Mesodermal cell (in vitro differentiated cells): ENCODE data around the gene CELF4.

Source experiments
- H3K27ac ChIP-seq: 2 replicates; pipeline ENCODE4 v1.7.0; 2013; ENCODE audit warnings: mild to moderate bottlenecking, low read depth, low read length, moderate library complexity; ENCODE audit not compliant: severe bottlenecking
- H3K36me3 ChIP-seq: 2 replicates; pipeline ENCODE4 v1.7.1; 2013; ENCODE audit warnings: mild to moderate bottlenecking, low read length, moderate library complexity; ENCODE audit not compliant: control insufficient read depth, insufficient read depth
- H3K4me1 ChIP-seq: one replicate; pipeline ENCODE4 v1.7.1; 2013; ENCODE audit warnings: mild to moderate bottlenecking, low read length; ENCODE audit not compliant: insufficient read depth, control insufficient read depth, poor library complexity, severe bottlenecking
- H3K4me3 ChIP-seq: 2 replicates; pipeline ENCODE4 v1.7.0; 2013; ENCODE audit warnings: low read length, control low read depth, mild to moderate bottlenecking; ENCODE audit not compliant: insufficient read depth, poor library complexity, severe bottlenecking; ENCODE audit errors: extremely low read depth
- H3K9me3 ChIP-seq: 2 replicates; pipeline ENCODE4 v1.7.1; 2013; ENCODE audit warnings: mild to moderate bottlenecking, low read length, moderate library complexity; ENCODE audit not compliant: control insufficient read depth
- WGBS, 2 experiments: methylation state at CpG; one replicate each; pipeline ENCODE4 v1.1.5; 2013; ENCODE audit warnings: missing lambda C conversion rate in 2 of 2; ENCODE audit not compliant: insufficient coverage in 2 of 2; 5-methylcytosine and 5-hydroxymethylcytosine counted together

CELF4 gene

DNA sequence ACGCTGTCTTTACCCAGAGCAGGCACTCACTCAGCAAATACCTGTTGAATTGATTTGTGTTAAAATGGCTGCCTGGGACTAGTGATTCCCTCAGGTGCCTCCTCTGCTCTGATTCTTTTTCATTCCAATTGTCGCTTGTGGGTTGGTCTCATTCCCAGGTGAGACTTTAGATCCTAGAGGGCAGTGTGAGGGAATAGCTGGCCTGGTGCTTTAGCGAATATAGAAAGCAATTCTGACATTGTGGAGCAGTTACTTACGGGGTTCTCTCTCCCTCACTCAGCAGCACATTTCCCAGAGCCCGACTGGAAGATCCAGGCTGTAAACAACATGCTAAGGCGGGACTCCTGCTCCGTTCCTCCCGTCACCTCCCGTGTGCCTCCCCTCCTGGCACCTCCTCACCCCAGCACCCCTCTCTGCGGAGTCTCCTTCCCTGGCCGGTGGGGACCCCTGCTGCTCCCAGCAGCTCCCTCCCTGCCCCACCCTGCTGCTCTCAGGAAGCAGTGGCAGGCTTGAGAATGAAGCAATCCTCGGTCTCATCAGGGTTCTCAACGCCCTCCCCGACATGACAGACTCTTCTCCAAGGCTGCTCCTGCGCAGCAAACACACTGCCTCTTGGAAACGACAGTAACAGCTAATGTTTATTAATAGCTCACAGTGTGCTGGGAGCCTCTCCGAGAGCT lies 26.9 kb downstream of the CELF4 start:
- no peaks in the 10 kb centered on the region for H3K9me3 ChIP-seq
- WGBS, 2 experiments = 36 to 38% methylated on average over 9 to 13 of the region's 17 CpGs
- H3K4me3 ChIP-seq = no peak overlapping the region
- no peak overlapping the region for H3K27ac ChIP-seq
- no peaks in the 10 kb centered on the region for H3K36me3 ChIP-seq
- peaks cover 19% of the 10 kb centered on the region for H3K4me1 ChIP-seq

DNA sequence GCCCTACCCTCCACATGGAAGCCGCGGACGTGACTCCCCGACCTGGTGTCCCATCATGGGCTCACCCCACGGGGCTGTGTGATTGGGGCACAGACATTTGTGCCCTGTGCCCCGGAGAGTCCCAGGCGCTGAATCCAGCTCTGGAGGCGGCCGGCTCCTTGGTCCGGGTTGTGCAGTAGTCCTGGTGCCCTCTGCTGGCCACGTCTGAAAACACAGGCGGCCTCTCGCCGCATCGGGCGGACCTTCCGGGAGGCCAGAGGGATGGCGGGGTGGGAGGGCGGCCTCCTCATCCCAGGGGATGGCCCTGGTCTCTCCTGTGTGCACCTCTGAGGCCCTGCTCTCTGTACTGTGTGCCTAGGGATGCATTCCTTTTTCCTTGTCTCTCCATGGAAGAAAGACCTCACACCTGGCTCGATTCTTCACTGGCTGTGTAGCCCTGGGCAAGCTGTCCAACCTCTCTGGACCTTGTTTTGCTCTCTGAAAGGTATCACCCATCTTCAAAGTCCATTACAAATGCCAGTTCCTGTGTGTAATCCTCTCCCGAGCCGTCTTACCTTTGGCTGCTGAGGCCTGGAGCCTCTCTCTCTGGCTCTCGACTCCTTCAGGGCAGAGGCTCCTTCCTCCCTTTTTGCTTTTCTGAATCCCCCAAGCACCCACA lies 27.6 kb downstream of the CELF4 start:
- H3K4me3 ChIP-seq = no peak overlapping the region
- H3K4me1 ChIP-seq = peaks cover 19% of the 10 kb centered on the region
- no peaks in the 10 kb centered on the region for H3K36me3 ChIP-seq
- no peak overlapping the region for H3K27ac ChIP-seq
- H3K9me3 ChIP-seq = no peaks in the 10 kb centered on the region
- 16 to 19% methylated on average over 18 to 19 of the region's 23 CpGs for WGBS, 2 experiments

- Histone ChIP-seq H3K36me3 (no peaks in the 10 kb centered on the region), H3K4me3 (no peak overlapping the region), H3K9me3 (no peaks in the 10 kb centered on the region), H3K27ac (no peak overlapping the region), H3K4me1 (peaks cover 19% of the 10 kb centered on the region)
- WGBS, 2 experiments = 83 to 94% methylated on average over 5 of the region's 9 CpGs
Measured at GRCh38 chr18:37536656-37537055, 28.9 kb downstream of the CELF4 start.

GRCh38 chr18:37535968-37536367 lies 29.6 kb downstream of the CELF4 start:
- 62 to 86% methylated on average over 2 of the region's 4 CpGs for WGBS, 2 experiments
- H3K36me3 ChIP-seq = no peaks in the 10 kb centered on the region
- no peak overlapping the region for H3K27ac ChIP-seq
- no peak overlapping the region for H3K4me3 ChIP-seq
- peaks cover 19% of the 10 kb centered on the region for H3K4me1 ChIP-seq
- no peaks in the 10 kb centered on the region for H3K9me3 ChIP-seq

- WGBS, 2 experiments = 66 to 74% methylated on average over 6 of the region's 9 CpGs
- H3K9me3 ChIP-seq = no peaks in the 10 kb centered on the region
- H3K27ac ChIP-seq = no peak overlapping the region
- H3K4me1 ChIP-seq = peaks cover 12% of the 10 kb centered on the region
- H3K4me3 ChIP-seq = no peak overlapping the region
- no peaks in the 10 kb centered on the region for H3K36me3 ChIP-seq
Measured at GRCh38 chr18:37534627-37535026, 31.0 kb downstream of the CELF4 start.

GRCh38 chr18:37533647-37534584 lies 31.7 kb downstream of the CELF4 start:
- H3K4me1 ChIP-seq = peaks cover 12% of the 10 kb centered on the region
- WGBS, 2 experiments = 88 to 91% methylated on average over 19 to 21 of the region's 22 CpGs
- H3K4me3 ChIP-seq = no peak overlapping the region
- no peak overlapping the region for H3K27ac ChIP-seq
- no peaks in the 10 kb centered on the region for H3K36me3 ChIP-seq
- no peaks in the 10 kb centered on the region for H3K9me3 ChIP-seq

DNA sequence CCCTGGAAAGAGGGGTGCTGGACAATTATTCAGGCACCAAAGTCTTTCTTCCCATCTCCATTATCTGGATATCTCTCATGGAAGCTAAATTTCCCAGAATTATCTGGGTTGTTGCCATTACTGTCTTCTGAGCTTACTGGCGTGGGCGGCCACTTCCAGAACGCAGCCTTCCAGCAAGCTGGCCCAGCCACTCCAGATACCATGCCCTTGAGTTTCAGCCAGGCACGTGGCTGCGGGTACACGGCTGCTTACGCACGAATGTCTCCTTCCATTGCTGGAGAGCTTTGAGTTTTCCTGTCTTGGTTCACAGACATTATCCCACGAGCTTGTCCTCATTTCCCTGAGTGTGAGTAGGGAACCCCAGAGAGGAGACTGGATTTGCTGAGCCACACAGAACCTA lies 32.7 kb downstream of the CELF4 start:
- Histone ChIP-seq H3K9me3 (no peaks in the 10 kb centered on the region), H3K27ac (no peak overlapping the region), H3K36me3 (no peaks in the 10 kb centered on the region), H3K4me1 (peaks cover 10% of the 10 kb centered on the region), H3K4me3 (no peak overlapping the region)
- WGBS, 2 experiments = 92 to 96% methylated on average over 9 of the region's 9 CpGs

DNA sequence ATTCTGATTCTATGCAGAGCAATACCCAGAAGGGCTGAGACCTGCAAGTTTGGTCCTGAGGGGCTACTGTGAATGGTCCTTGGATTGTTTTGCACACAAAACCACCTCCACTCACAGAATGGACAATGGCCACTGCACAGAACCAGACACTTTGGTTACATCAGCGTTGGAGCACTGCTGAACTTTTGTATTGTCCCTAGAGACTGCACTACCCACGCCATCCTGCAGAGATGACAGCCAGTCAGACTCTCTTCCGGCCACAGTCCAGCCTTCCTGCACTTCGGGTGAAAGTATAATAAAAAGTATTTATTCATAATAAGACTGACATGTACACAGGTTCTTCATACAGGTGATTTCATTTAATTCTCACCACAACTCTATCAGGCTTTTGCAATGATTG lies 35.7 kb downstream of the CELF4 start:
- Histone ChIP-seq H3K27ac (no peak overlapping the region), H3K36me3 (no peaks in the 10 kb centered on the region), H3K9me3 (no peaks in the 10 kb centered on the region), H3K4me1 (peaks cover under 1% of the 10 kb centered on the region), H3K4me3 (no peak overlapping the region)
- WGBS, 2 experiments = 100% methylated on average over 2 of the region's 4 CpGs; no CpG with 5 or more reads in 1 of the 2 experiments

DNA sequence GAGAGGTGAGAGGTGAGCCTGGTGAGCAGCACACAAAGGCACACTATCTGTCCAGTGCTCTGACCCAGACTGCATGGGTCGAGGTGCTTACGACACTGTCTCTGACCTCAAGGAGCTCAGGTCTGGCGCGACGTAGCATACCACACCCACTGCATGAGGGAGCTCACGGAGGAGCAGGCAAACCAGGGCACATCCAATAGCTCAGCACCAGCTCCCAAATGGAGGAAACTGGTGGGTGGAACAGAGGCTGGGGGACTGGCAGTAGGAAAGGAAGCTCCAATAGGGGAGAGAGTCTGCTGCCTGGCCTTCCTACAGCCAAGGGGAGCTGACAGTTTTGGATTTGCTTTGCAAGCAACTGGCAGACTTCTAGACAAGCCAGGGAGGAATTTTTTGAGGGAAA lies 36.3 kb downstream of the CELF4 start:
- Histone ChIP-seq H3K4me3 (no peak overlapping the region), H3K36me3 (no peaks in the 10 kb centered on the region), H3K27ac (no peak overlapping the region), H3K9me3 (no peaks in the 10 kb centered on the region), H3K4me1 (peaks cover 3% of the 10 kb centered on the region)
- WGBS, 2 experiments = 92 to 100% methylated on average over 4 of the region's 6 CpGs

- 76% methylated on average over 2 of the region's 3 CpGs; no CpG with 5 or more reads in 1 of the 2 experiments for WGBS, 2 experiments
- H3K4me3 ChIP-seq = no peak overlapping the region
- H3K36me3 ChIP-seq = no peaks in the 10 kb centered on the region
- H3K9me3 ChIP-seq = no peaks in the 10 kb centered on the region
- H3K4me1 ChIP-seq = peaks cover 3% of the 10 kb centered on the region
- H3K27ac ChIP-seq = no peak overlapping the region
Measured at GRCh38 chr18:37527395-37527794, 38.2 kb downstream of the CELF4 start.
